GM18909 (cell line): Measurements from ENCODE around the gene ISM1.

Experiments used
- ATAC-seq: cut with Tn5 transposase; IDR thresholded peaks from one replicate; pipeline ENCODE4 v1.9.1; 2021; ENCODE audit warnings: mild to moderate bottlenecking; ENCODE audit not compliant: unreplicated experiment, poor library complexity

Gene ISM1

GRCh38 chr20:13251106-13251903 lies 30.2 kb downstream of the ISM1 start:
- ATAC-seq, result no peak

GRCh38 chr20:13251904-13252297 lies 30.8 kb downstream of the ISM1 start:
- no peak for ATAC-seq

- ATAC-seq, result no peak
Observed at GRCh38 chr20:13255356-13255755, 34.3 kb downstream of the ISM1 start.

- ATAC-seq, result no peak
Observed at GRCh38 chr20:13256606-13257005, 35.5 kb downstream of the ISM1 start.

- ATAC-seq, result no peak
Observed at GRCh38 chr20:13259921-13260320, 38.8 kb downstream of the ISM1 start.

- no peak for ATAC-seq
Observed at GRCh38 chr20:13260650-13261279, 39.7 kb downstream of the ISM1 start.

GRCh38 chr20:13261460-13262301 lies 40.6 kb downstream of the ISM1 start:
- ATAC-seq, result peak; percentile 76

GRCh38 chr20:13262302-13262650 lies 41.2 kb downstream of the ISM1 start:
- ATAC-seq, result no peak

- no peak for ATAC-seq
Observed at GRCh38 chr20:13262671-13263360, 41.7 kb downstream of the ISM1 start.

- no peak for ATAC-seq
Observed at GRCh38 chr20:13263451-13263850, 42.4 kb downstream of the ISM1 start.

- ATAC-seq, result no peak
Observed at GRCh38 chr20:13264907-13265306, 43.8 kb downstream of the ISM1 start.

GRCh38 chr20:13265941-13266340 lies 44.9 kb downstream of the ISM1 start:
- ATAC-seq, result no peak

- ATAC-seq, result no peak
Observed at GRCh38 chr20:13267231-13267630, 46.2 kb downstream of the ISM1 start.

- no peak for ATAC-seq
Observed at GRCh38 chr20:13268953-13269352, 47.9 kb downstream of the ISM1 start.

GRCh38 chr20:13270211-13270610 lies 49.1 kb downstream of the ISM1 start:
- ATAC-seq, result no peak

- no peak for ATAC-seq
Observed at GRCh38 chr20:13271098-13271497, 50.0 kb downstream of the ISM1 start.

GRCh38 chr20:13271977-13272975 lies 51.2 kb downstream of the ISM1 start:
- no peak for ATAC-seq

- no peak for ATAC-seq
Observed at GRCh38 chr20:13274275-13274861, 53.3 kb downstream of the ISM1 start.

GRCh38 chr20:13276945-13277541 lies 56.0 kb downstream of the ISM1 start:
- no peak for ATAC-seq
